Activated gamma-delta T cell treated with anti-CD3 and anti-CD28 coated beads, Interleukin-2, amount 50 U/mL, for 16 hours (primary cell): ENCODE measurements around the gene SEMG2.

Source experiments
- DNase-seq: peaks from one replicate; pipeline ENCODE4 v3.0.0-alpha.2; 2020; ENCODE audit warnings: low read depth

Gene SEMG2

DNA sequence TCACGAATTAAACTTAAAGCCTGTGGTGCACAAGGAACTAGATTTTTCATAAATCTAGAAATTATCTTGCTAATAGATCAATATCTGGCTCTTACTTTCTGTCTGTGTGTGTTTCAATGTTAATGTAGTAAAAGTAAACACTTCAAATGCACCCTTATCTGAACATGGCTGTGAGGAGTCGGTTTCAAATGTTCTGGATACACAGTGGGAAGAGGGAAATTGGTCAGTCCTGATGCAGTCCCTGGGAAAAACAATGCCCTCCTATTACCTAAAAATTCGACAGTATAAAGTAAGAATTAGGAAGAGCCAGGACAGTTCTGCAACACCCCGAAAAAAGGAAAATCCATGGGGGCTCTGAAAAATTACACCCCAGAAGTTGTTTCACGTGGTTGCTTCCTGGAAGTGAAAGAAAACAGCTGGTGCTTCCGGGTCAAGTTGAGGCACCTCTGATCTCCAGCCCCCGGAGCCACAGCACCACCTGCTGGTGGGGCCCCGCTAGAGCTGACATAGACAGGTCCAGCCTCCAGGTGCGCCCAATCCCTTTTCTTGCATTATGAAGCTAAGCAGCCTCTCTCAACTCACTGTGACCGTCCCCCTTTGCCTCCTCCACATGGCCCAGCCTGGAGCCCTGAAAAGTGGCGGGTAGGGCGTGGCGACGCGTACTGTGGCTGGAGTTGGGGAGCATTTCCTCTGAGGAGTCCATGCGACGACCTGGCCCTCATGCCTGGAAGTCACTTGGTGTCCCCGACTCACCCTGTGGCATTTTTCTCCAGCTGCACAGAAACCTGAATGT lies 8.3 kb downstream of the SEMG2 start:
- DNase-seq = no peak

DNA sequence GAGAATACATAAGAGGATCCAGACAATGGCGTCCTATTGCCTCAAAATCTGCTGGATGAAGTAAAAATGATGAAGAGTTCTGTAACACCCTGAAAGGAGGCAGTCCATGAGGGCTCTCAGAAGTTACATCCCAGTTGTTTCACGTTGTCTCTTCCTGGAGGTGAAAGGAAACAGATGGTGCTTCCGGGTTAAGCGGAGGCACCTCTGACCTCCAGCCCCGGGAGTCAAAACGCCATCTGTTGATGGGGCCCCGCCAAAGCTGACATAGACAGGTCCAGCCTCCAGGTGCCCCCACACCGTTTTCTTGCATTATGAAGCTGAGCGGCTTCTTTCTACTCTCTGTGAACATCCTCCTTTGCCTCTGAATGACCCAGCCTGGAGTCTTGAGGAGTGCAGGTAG lies 9.5 kb downstream of the SEMG2 start:
- DNase-seq = no peak

DNA sequence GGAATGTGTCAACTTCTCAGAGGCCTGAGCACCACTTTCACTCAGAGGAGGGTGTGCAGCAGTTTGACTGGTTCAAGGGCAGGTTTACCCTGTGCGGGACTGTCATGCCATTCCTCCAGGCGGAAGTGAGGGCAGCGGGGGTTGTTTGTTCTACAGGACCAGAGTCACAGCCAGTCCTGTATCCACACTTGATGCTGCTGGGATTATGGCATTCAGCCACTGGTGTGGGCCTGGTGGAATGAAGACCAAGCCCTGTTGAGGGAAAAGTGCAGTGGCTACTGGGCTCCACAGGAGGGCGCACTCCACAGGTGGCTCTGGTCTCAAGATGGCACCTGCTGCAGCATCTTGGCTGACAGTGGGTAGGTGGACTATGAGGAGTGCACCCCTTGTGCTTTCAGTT lies 14.8 kb downstream of the SEMG2 start:
- DNase-seq = no peak

DNA sequence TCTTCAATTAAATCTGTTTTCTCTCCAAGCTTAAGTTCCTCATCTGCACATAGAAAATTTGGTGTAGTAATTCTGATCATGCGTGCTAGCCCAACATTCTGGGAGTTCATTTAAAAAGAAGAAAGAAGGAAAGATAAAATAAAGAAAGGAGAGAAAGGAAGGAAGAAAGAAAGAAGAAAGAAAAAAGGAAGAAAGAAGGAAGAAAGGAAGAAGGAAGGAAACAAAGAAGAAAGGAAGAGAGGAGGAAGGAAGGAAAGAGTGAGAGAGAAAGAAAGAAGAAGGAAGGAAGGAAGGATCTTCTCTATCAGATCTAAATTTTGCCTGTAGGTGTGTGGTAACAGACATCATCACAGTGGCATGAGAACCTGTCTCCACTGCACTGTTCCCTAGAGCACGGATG lies 17.0 kb downstream of the SEMG2 start:
- no peak for DNase-seq

DNA sequence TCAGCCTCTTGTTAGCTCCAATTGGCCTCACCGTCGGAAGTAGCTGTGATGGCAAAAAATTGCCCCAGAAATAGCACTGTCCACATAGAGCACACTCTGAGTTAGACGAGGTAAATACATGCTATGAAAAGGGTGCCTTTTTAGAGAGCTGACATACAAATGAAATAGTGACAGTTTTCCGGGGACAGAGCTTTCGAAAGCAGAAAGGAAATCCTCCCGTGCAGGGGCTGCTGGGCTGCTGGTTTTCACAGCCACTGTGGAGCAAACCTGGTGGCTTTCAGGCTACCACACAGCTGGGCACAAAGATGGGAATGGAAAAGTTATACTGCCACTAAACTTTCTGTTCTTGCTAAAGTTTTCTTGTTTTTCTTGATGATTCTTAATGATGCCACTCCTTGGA lies 24.9 kb downstream of the SEMG2 start:
- DNase-seq = no peak

DNA sequence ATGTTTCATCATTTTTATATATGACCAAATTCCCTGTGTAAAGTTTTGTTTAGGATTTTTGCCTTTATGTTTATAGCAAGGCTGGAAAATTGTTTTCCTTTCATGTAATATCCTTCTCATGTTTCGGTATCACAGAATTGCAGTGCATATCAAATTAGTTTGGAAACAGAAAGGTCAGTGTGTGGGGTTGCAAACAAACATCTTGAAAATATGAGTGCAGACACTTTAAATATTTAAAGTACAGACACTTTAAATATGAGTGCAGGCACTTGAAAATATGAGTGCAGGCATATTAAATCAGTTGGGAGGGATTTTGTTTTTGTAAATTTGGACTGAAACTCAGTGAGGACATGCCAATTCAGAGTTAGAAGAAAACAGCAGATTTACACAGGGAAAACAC lies 26.7 kb downstream of the SEMG2 start:
- no peak for DNase-seq

DNA sequence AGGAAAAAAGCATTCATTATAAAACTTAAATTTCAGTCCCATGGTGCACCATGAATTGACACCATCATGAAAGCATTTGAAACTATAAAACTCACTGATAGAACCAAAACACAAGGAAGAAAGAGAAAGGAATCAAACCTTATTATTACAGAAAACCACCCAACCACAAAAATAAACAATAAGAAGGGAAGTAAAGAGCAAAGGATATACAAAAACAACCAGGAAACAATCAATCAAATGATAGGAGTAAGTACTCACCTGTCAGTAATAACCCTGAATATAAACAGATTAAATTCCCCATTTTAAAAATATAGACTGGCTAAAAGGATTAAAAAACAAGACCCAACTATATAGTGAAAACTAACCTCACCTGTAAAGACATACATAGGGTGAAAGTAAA lies 27.4 kb downstream of the SEMG2 start:
- DNase-seq = no peak

DNA sequence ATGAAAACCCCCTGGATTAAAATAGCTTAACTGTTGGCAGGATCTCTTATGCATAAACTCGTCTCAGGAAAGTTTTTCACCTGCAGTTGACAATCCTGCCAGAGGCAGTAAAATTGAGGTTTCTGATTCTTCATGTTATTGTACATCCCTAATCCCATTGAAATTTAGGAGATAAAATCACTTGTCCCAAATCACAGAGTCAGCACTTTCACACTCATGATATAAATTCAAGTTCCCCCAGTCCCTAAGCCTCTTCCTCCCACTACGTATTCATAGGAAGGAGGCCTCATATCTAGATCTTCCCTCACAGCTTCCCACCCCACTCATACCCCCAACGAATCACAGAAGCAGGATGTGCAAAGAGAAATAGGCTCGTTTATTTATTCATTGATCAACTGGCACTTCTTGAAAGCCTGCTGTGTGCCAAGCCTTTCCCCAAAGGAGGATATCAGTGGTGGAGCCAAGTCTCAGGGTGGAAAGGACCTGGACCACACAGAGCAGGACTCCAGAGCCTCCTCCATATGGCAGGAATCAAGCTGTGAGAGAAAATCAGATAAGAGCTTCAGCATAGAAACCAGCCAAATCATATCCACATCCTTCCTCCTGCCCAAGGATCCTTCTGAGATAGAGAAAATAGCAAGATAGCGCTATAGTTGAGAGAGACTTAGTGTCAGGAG lies 30.8 kb downstream of the SEMG2 start:
- DNase-seq = no peak

DNA sequence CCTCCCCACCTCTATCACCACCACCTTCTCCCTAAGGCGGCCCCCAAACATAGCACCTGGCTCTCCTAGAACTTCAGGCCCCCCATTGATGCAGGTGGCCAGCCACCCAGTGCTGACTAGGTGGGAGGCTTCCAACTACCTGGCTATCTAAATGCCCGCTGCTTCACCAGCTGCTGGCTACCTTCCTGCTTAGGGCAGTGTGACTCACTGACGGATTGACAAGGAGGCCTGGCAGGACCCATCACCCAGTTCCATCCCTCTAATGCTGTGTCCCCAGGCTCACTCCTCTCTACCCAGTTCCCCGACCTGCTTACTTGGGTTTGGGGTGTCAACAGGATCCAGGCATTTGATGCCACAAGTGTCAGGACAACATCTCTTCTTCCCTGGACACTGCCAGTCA lies 32.1 kb downstream of the SEMG2 start:
- no peak for DNase-seq

DNA sequence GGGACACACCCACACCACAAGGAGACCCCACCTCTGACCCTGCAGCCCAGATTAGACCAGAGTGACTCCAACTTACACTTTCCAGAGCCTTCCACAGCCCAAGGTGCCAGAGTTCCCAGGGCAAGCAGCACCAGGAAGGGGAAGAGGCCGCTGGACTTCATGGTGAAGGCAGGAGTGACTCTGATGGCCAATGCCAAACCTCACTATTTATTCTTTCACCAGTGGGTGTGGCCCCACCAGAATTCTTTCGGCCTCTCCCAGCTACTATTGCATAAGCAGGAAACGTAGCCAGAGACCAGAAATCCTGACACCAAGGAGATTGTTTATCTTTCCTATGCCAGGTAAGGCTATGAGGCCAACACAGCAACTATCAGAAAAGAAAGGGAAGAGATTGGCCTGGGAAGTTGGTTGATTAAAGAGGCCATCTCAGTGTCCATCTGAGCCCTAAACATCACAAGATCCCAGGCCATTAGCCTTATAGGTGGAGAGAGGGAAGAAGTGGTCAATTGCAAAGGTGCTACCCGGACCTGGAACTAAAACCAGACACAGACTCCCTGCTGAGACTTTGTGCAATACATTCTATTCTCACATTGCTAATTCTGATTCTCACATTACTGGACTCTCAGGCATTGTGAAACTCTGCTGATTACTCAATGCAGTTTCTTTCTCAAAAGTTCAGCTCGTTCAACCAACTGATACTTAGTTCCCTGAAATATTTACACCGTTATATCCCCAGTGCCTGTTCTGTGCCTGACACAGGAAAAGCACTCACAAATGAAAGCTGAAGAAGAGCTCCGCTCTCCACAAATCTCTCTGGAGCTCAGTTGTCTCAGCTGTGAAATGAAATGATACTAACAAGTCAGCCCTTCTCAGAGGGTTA lies 33.5 kb downstream of the SEMG2 start, which contains the start of gene SLPI:
TSS of gene SLPI (minus strand) at position 182 of the 880 bp plus-strand sequence. CDS start at position 161, 21 bp downstream.
- no peak for DNase-seq

DNA sequence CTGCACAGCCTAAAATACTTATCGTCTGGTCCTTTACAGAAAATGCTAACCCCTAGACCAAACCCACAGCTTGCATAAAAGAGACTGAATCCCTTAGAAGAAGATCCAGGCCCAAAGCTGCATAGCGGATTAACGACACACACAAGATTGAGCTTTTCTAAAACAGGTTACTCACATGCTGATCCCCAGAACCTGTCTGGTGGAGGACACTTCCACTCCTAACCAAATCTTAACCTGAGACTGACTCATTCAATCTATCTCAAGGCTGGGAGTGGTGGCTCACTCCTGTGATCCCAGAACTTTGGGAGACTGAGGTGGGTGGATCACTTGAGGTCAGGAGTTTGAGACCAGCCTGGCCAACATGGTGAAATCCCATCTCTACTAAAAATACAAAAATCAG lies 36.0 kb downstream of the SEMG2 start:
- no peak for DNase-seq

DNA sequence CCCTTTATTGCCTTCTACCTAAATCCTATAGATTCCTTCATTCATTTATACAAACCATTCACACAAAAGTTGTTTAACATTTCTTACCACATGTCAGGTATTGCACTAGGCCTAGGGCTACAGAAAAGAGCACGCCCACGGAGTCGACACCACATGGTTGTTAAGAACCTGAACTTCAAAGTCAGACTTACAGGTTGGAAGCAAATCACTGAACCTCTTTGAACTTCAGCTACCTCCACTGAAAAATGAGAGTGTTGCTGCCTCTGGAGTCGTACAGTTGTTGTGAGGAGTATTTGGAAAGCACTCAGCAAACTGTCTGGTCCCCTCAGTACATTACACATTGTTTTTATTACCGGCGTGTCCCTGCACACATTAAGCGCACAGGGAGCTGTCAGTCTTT lies 36.5 kb downstream of the SEMG2 start:
- DNase-seq = no peak

DNA sequence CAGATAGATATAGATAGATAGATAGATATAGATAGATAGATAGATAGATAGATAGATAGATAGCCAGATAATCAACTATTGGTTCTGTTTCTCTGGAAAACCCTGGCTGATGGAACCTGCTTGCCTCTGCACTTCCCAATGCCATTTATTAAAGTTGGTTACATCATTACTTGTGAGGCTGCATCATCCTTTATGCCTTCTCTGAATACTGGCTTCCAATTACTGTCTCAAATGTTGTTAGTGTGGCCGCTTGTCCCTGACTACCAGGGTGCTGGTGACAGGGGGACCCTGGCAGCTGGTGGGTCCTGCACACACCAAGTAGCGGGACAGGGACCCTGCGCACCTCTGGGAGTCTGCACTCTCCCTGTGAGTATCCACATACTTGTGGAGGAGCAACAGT lies 37.1 kb downstream of the SEMG2 start:
- no peak for DNase-seq

DNA sequence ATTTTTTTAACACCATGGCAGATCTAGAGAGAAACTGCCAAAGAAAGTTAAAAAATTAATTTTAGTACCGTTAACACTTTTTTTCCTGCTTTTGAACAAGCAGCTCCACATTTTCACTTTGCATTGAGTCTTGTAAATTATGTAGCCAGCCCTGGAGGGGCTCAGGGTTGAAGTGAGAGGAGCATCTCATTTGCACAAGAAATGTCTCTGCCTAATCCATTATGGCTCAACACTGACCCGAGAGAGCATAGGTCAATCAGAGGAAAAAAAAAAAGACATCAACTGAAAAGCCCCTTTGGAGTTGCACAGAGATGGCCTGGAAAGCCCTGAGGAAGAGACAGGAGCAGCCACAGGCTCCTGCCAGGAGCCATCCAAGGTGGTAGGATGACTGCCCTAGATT lies 37.5 kb downstream of the SEMG2 start:
- no peak for DNase-seq

DNA sequence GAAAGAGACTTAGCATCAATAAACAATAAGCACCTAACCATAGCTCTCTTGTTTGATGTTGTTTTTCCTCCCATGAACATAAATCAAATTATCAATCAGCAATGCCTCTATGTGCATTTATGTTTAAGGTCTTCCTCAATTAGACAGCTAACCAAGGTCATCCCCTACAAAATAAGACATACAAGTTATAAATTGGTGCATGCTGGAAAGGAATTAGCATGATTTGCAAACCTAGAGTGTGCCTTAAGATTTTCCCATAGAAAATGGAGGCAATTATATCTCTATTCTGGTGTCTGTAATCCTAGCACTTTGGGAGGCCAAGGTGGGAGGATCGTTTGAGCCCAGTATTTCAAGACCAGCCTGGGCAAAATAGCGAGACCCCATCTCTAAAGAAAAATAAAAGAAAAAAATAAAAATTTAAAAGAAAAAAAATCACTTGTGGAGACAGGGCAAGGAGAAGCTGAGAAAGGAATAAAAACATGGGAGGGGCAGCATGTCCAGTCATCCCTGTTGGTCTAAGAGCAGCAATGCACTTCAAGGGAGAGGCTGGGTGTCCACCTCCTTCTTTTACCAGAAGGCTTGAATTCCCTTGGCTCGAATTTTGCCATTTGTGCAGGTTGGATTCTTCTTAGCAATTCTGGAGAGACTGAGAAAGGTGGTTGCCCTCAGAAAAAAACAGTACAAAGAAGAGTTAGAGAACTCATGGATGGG lies 42.5 kb downstream of the SEMG2 start:
- DNase-seq = no peak

DNA sequence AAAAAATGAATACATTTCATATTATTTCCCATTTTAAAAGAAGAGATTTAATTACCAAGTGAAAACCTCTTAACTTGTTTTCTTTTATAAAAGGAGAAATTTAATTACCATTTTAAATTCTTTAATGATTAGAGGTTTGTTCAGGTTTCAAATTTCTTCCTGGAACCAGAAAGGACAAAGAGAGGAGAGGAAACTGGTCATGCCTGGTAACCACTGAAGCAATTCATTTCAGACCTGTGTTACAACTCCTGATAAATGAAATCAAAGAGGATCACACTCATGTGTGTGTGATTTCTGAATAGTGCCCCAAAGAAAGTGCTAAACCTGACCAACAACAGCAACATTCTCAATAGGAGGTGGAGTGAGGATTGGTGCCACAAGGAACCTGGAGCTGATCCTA lies 45.8 kb downstream of the SEMG2 start:
- DNase-seq = no peak

DNA sequence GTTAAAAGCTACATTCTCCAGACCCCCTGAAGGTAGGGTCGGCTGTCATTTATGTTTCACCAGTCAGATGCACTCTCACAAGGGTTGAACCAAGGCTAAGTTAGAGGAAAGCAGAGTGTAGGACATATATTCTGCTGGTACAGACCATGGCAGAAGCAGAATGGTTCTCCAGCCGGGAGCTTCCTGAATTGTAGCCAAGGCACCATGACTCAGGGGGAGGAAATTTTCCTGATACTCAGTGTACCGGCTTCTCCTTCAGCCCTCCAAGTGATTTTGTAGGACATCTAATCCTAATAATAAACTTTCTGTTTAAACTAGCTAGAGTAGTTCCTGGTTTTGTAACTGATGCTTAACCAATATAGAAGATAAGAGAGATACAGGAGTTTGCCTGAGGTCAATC lies 47.4 kb downstream of the SEMG2 start:
- DNase-seq = no peak

DNA sequence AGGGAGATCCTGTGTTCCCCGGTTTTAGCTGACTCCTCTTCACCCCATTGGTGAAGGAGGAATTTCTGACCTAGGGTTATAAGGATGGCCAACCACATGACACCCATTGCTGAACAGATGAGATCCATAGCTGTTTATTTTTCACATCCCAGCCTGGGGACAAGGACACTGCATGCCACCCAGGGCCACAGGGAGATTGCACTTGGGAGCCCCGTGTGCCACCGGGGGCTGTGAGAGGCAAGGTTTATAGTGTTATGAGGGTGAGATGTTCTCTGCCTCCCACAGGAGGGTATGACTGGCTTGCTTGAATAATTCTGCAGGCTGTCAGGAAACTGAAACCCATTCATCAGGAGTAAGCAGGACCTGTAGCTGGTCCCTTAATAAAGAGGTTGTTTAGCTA lies 47.9 kb downstream of the SEMG2 start:
- DNase-seq = no peak

DNA sequence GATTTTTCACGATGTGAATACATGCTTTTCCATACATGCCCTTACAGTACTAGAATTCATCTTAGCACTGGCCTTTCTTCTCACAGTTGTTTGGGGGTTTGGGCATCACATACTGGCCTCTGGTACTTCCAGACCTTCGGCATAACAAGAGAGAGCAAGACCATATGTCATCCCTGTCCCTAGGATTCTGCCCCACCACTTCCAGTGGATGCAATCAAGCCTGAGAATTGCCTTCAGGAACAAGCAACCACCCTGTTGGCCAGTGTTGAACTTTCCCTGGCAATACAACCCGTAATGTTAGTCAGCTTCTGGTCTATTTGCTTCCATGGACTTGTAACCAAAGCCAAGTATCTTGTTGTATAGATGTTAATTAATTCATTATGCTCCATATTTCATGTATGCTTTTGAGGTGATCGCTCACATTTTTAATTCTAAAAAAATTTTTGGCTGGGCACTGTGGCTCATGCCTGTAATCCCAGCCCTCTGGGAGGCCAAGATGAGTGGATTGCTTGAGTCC lies 48.6 kb downstream of the SEMG2 start:
- no peak for DNase-seq
